HCT116 (cell line): ENCODE data around the gene HTRA3. TPM values are rescaled to one million over a fixed set of nuclear protein-coding genes. Genes with fewer than 3 reads are reported as not detected.

Experiments
- ATAC-seq: fragments of 200-7000 bp; cut with Tn5 transposase; 2 replicates; pipeline ENCODE4 v1.9.1; 2020; ENCODE audit warnings: mild to moderate bottlenecking, moderate library complexity
- BruUV-seq: library from RNA; stranded (reverse); fragments of 400-500 nt; replicated peaks from 2 replicates; lab custom pipeline; 2021; lab: Mats Ljungman, UMichigan
- CTCF ChIA-PET: fragments of 300-600 bp; sonication (Branson Sonifier 250); formaldehyde crosslinking; loops from one replicate; lab custom pipeline; 2021; ENCODE audit warnings: antibody characterized with exemption; lab: Charles Lee
- POLR2A ChIA-PET: fragments of 300-600, 350-600 bp; sonication (Branson Sonifier 250); formaldehyde crosslinking; loops from one replicate; lab custom pipeline; 2021; ENCODE audit warnings: antibody characterized with exemption; lab: Charles Lee
- RAD21 ChIA-PET, 2 experiments: fragments of 300-600 bp; sonication (Branson Sonifier 250); formaldehyde crosslinking; loops; one replicate each; lab custom pipeline; 2023; ENCODE audit warnings: low total read pairs in 2 of 2; ENCODE audit not compliant: uncharacterized antibody in 2 of 2, unreplicated experiment in 2 of 2, low non-redundant PET in 1 of 2; lab: Charles Lee
- DNase-seq: peaks from one replicate; pipeline ENCODE4 v3.0.0-alpha.2; 2010; ENCODE audit warnings: low read depth, low spot score
- H2AFZ ChIP-seq: fragments of 200-600 bp; shearing (Covaris generic), sonication (generic); 2 replicates; pipeline ENCODE4 v1.6.1; 2017; ENCODE audit warnings: low read depth, mixed run types, mixed read lengths, antibody characterized with exemption, low read length; ENCODE audit not compliant: poor library complexity, severe bottlenecking
- H3K27ac ChIP-seq: 2 replicates; pipeline ENCODE4 v1.5.1; 2012; ENCODE audit warnings: low read depth, low read length
- H3K27me3 ChIP-seq: fragments of 200-600 bp; sonication (generic); 2 replicates; pipeline ENCODE4 v1.6.1; 2016; ENCODE audit warnings: mixed run types, low read length, mixed read lengths; ENCODE audit not compliant: insufficient read depth
- H3K36me3 ChIP-seq, 2 experiments: fragments of 200-500 bp in 1 of 2; fragments of 200-600 bp in 1 of 2; sonication (Bioruptor generic) in 1 of 2; sonication (generic) in 1 of 2; 2 replicates each; pipeline versions ENCODE4 v1.5.1 to v1.6.1; 2014 to 2016; ENCODE audit warnings: low read length in 2 of 2, inconsistent platforms in 1 of 2, mixed read lengths in 1 of 2, mixed run types in 1 of 2; ENCODE audit not compliant: insufficient read depth in 2 of 2, control insufficient read depth in 1 of 2
- H3K4me1 ChIP-seq, 2 experiments: fragments of 200-600 bp in 1 of 2; sonication (generic) in 1 of 2; 2 replicates each; pipeline versions ENCODE4 v1.5.1 to v1.6.1; 2012 to 2017; ENCODE audit warnings: low read length in 2 of 2, inconsistent platforms in 1 of 2, mild to moderate bottlenecking in 1 of 2, mixed read lengths in 1 of 2, mixed run types in 1 of 2, moderate library complexity in 1 of 2; ENCODE audit not compliant: insufficient read depth in 2 of 2, control insufficient read depth in 1 of 2
- H3K4me2 ChIP-seq: fragments of 200-600 bp; sonication (generic); 2 replicates; pipeline ENCODE4 v1.6.1; 2017; ENCODE audit warnings: mixed run types, low read length, mixed read lengths
- H3K4me3 ChIP-seq, 2 experiments: fragments of 200-600 bp in 1 of 2; sonication (generic) in 1 of 2; replicated peaks in 1 of 2; 2 replicates each; pipeline ENCODE4 v1.5.1; 2011 to 2016; ENCODE audit warnings: low read length in 2 of 2, control low read depth in 1 of 2, low read depth in 1 of 2, mild to moderate bottlenecking in 1 of 2, mixed read lengths in 1 of 2, mixed run types in 1 of 2
- H3K79me2 ChIP-seq: fragments of 200-600 bp; sonication (generic); 2 replicates; pipeline ENCODE4 v1.6.1; 2017; ENCODE audit warnings: mild to moderate bottlenecking, mixed run types, low read length, moderate library complexity, mixed read lengths; ENCODE audit not compliant: insufficient read depth
- H3K9ac ChIP-seq: fragments of 200-600 bp; sonication (generic); 2 replicates; pipeline ENCODE4 v1.6.1; 2016; ENCODE audit warnings: low read length, mixed read lengths
- H3K9me2 ChIP-seq: fragments of 200-600 bp; sonication (generic), shearing (Covaris generic); 2 replicates; pipeline ENCODE4 v1.6.1; 2017; ENCODE audit warnings: mixed run types, mild to moderate bottlenecking, moderate library complexity; ENCODE audit not compliant: insufficient read depth
- H3K9me3 ChIP-seq, 2 experiments: fragments of 200-500 bp in 1 of 2; fragments of 200-600 bp in 1 of 2; sonication (Bioruptor generic) in 1 of 2; sonication (generic) in 1 of 2; 2 replicates each; pipeline ENCODE4 v1.6.1; 2014 to 2017; ENCODE audit warnings: low read length in 2 of 2, mixed read lengths in 2 of 2, inconsistent platforms in 1 of 2, low read depth in 1 of 2, mild to moderate bottlenecking in 1 of 2, mixed run types in 1 of 2, moderate library complexity in 1 of 2; ENCODE audit not compliant: control insufficient read depth in 1 of 2, insufficient read depth in 1 of 2
- H4K20me1 ChIP-seq: fragments of 200-600 bp; sonication (generic), shearing (Covaris generic); 2 replicates; pipeline ENCODE4 v1.6.1; 2017; ENCODE audit warnings: mixed run types, mild to moderate bottlenecking, moderate library complexity; ENCODE audit not compliant: insufficient read depth
- ATF3 ChIP-seq: IDR thresholded peaks from 2 replicates; pipeline ENCODE4 v1.6.1; 2012
- CBX3 ChIP-seq: IDR thresholded peaks from 2 replicates; pipeline ENCODE4 v1.6.1; 2012; ENCODE audit warnings: low read depth
- CTCF ChIP-seq, 3 experiments: fragments of 200-600 bp in 1 of 3; sonication (generic) in 1 of 3; IDR thresholded peaks in 2 of 3; conservative IDR thresholded peaks in 1 of 3; 2 replicates each; pipeline ENCODE4 v1.5.1; 2012 to 2017; ENCODE audit warnings: low read depth in 2 of 3, low read length in 2 of 3, antibody characterized with exemption in 1 of 3, borderline replicate concordance in 1 of 3, control low read depth in 1 of 3, mild to moderate bottlenecking in 1 of 3, mixed read lengths in 1 of 3, mixed run types in 1 of 3, moderate library complexity in 1 of 3; ENCODE audit not compliant: insufficient read depth in 1 of 3
- EZH2phosphoT487 ChIP-seq: fragments of 200-600 bp; IDR thresholded peaks from 2 replicates; pipeline ENCODE4 v1.6.1; 2018; ENCODE audit warnings: antibody characterized with exemption, borderline replicate concordance
- SIN3A ChIP-seq: IDR thresholded peaks from 2 replicates; pipeline ENCODE4 v1.6.1; 2012; ENCODE audit warnings: low read depth
- TCF7L2 ChIP-seq: IDR thresholded peaks from 2 replicates; pipeline ENCODE4 v1.7.0; 2011; ENCODE audit warnings: borderline replicate concordance, inconsistent platforms; ENCODE audit not compliant: insufficient read depth, insufficient read length; ENCODE audit errors: extremely low read depth
- YY1 ChIP-seq: IDR thresholded peaks from 2 replicates; pipeline ENCODE4 v1.6.1; 2011; ENCODE audit warnings: low read length, low read depth, moderate library complexity, mild to moderate bottlenecking; ENCODE audit not compliant: insufficient replicate concordance; ENCODE audit errors: extremely low read depth
- ZFX ChIP-seq: fragments of 450-650 bp; IDR thresholded peaks from 2 replicates; pipeline ENCODE4 v1.6.1; 2017
- ZNF274 ChIP-seq: fragments of 200-500 bp; sonication (Bioruptor generic); IDR thresholded peaks from 2 replicates; pipeline ENCODE4 v1.6.1; 2014; ENCODE audit warnings: mild to moderate bottlenecking, low read depth, low read length, inconsistent platforms
- intact Hi-C: fragments of 100-400 bp; cut with micrococcal nuclease; formaldehyde crosslinking; loops from 2 replicates; pipeline ENCODE4 v1.10.0; 2022
- total RNA-seq: library from RNA; stranded (reverse); gene quantifications from one replicate; pipeline ENCODE4 v1.2.1, GENCODE V29; 2021; ENCODE audit not compliant: unreplicated experiment

The HTRA3 gene
- total RNA-seq, 1 experiment from 2014 or later: not detected

- Histone ChIP-seq H3K27ac (no peak overlapping the region), H3K27me3 (no peaks in the 10 kb centered on the region), H3K4me1 (peaks cover 0 to 2% of the 10 kb centered on the region in 2 experiments; a peak in 1 of 4 replicates), H2AFZ (no peak overlapping the region), H4K20me1 (no peaks in the 10 kb centered on the region), H3K36me3 (no peaks in the 10 kb centered on the region), H3K9me3 (no peaks in the 10 kb centered on the region), H3K4me3 (no peak overlapping the region), H3K9me2 (no peaks in the 10 kb centered on the region), H3K79me2 (no peaks in the 10 kb centered on the region), H3K4me2 (no peak overlapping the region), H3K9ac (no peak overlapping the region)
- ChIA-PET RAD21 (no interaction called here), POLR2A (no interaction called here), CTCF (no interaction called here)
- DNase-seq (no peak), ATAC-seq (no peak)
- intact Hi-C loops: no loop called here
- TF ChIP-seq SIN3A (no peak), YY1 (no peak), TCF7L2 (no peak)
- no TSS peak for BruUV-seq
Observed at GRCh38 chr4:8283631-8284121, 14.1 kb downstream of the HTRA3 start.

GRCh38 chr4:8284391-8284790 is 14.8 kb downstream of the HTRA3 start:
- H3K79me2 ChIP-seq: no peaks in the 10 kb centered on the region
- no peaks in the 10 kb centered on the region for H3K4me1 ChIP-seq
- no peaks in the 10 kb centered on the region for H3K9me2 ChIP-seq
- TF ChIP-seq SIN3A (no peak), ATF3 (no peak), CTCF (IDR thresholded peaks at IDR 0.05 in 2 of 3, conservative IDR thresholded peaks at IDR 0.05 in 1 of 3; ENCODE audit: borderline replicate concordance in 1 of 3, insufficient read depth in 1 of 3, low read depth in 2 of 3, low read length in 2 of 3) (no peak), ZNF274 (no peak), ZFX (no peak), CBX3 (no peak), EZH2phosphoT487 (no peak), YY1 (no peak)
- no peak overlapping the region for H3K4me2 ChIP-seq
- H3K9ac ChIP-seq: no peak overlapping the region
- H3K27me3 ChIP-seq: no peaks in the 10 kb centered on the region
- ChIA-PET RAD21 (no interaction called here), CTCF (no interaction called here), POLR2A (no interaction called here)
- BruUV-seq: no TSS peak
- H4K20me1 ChIP-seq: no peaks in the 10 kb centered on the region
- no peaks in the 10 kb centered on the region for H3K9me3 ChIP-seq
- H3K27ac ChIP-seq: no peak overlapping the region
- intact Hi-C loops: no loop called here
- ATAC-seq (no peak), DNase-seq (no peak)
- no peaks in the 10 kb centered on the region for H3K36me3 ChIP-seq
- no peak overlapping the region for H2AFZ ChIP-seq
- H3K4me3 ChIP-seq: no peak overlapping the region
